ENCODE data around the gene C2CD4A.

The C2CD4A gene

GRCh38 chr15:62103431-62103830, 36.7 kb downstream of the C2CD4A start:
- DNase-seq (no peak), ATAC-seq (no peak)

- no peak for ATAC-seq
Measured at GRCh38 chr15:62104401-62104800, 37.6 kb downstream of the C2CD4A start.

GRCh38 chr15:62104846-62105245, 38.1 kb downstream of the C2CD4A start:
- ATAC-seq (no peak), DNase-seq (no peak)

More at GRCh38 chr15:62104401-62104800, 37.6 kb downstream of the C2CD4A start:
- no peak for DNase-seq

DNA sequence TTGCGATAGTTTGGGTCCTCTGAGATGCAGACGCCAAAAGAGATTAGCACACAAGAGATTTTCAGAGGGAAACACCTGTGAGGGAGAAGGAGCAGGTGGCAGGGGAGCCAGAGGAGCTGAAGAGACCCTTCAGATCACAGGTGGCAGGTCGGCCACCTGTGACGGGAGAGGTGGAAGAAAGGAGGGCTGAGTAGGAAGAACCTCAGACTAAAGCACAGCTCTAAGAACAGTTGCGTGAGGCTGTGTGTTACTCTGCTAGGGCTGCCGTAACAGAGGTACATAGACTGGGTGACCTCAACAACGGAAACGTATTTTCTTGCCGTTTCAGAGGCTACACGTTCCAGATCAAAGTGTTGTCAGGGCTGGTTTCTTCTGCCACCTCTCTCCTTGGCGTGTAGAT, 38.5 kb downstream of the C2CD4A start:
- no peak for ATAC-seq
- DNase-seq, result no peak

GRCh38 chr15:62106096-62106495, 39.3 kb downstream of the C2CD4A start:
- ATAC-seq, result no peak

DNA sequence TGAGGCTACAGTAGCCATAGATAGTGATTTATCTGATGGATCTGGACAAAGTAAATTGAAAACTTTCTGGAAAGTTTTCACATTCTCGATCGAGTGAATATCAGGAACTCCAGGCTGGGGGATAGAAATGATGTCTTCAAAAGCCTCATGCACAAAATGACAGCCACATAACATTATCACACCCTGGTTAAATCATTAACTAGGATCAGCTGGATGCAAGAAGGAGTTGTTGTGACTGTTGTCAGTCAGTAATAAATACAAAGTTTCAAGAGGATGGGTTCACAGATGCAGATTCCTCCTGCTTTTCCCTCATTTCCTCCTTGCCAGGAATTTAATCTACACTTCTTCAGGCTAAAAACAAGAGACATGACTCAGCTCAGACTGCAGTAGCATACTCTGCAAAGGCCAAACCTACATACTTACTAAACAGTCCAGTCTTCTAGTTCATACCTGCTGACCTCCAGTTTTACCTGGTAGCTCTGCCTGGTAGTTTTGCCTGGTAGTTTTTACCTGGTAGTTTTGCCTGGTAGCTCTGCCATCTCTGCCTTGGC, 40.9 kb downstream of the C2CD4A start:
- DNase-seq (no peak), ATAC-seq (no peak)

More at GRCh38 chr15:62106096-62106495, 39.3 kb downstream of the C2CD4A start:
- DNase-seq, result no peak

GRCh38 chr15:62108411-62108810, 41.6 kb downstream of the C2CD4A start:
- ATAC-seq (no peak), DNase-seq (no peak)

GRCh38 chr15:62109437-62109836, 42.7 kb downstream of the C2CD4A start:
- DNase-seq (no peak), ATAC-seq (no peak)

GRCh38 chr15:62109982-62110851, 43.4 kb downstream of the C2CD4A start:
- no peak for DNase-seq

GRCh38 chr15:62112081-62112480, 45.3 kb downstream of the C2CD4A start:
- DNase-seq (no peak), ATAC-seq (no peak)

More at GRCh38 chr15:62109982-62110851, 43.4 kb downstream of the C2CD4A start:
- ATAC-seq, result peak; percentile 79

GRCh38 chr15:62112616-62113593, 46.1 kb downstream of the C2CD4A start:
- DNase-seq (no peak), ATAC-seq (peak; percentile 38)

DNA sequence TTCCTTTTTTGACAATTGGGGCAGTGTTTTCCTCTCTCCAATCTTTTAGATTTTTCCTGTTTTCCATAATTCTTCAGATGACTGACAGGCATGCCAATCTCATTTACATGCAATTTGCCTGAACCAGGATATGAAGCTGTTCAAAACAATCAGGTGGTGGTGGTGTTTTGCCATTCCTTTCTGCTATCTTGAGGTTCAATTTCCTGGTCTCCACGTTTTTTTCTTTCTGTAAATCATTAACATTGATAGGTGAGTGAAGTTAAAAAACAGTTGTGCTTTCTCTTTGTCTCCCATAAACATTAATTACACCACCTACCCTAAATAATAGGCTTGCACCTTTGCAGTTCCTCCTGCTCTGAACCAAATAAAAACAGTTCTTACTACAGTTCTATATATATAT, 49.1 kb downstream of the C2CD4A start:
- DNase-seq (no peak), ATAC-seq (no peak)

GRCh38 chr15:62118520-62119226, 51.9 kb downstream of the C2CD4A start:
- no peak for ATAC-seq
- no peak for DNase-seq

GRCh38 chr15:62119227-62119864, 52.6 kb downstream of the C2CD4A start:
- peak; percentile 15 for DNase-seq
- peak; percentile 98 for ATAC-seq

GRCh38 chr15:62119874-62120273, 53.1 kb downstream of the C2CD4A start:
- DNase-seq (no peak), ATAC-seq (no peak)
